HepG2 (cell line): ENCODE measurements around the gene FKBP14. TPM values are rescaled to one million over a fixed set of nuclear protein-coding genes. Genes with fewer than 3 reads are reported as not detected.

Experiments used
- ARID4A ChIP-seq: sonication (generic); formaldehyde crosslinking; IDR thresholded peaks from 2 replicates; pipeline ENCODE4 v1.5.0; 2020; ENCODE audit warnings: mild to moderate bottlenecking, missing genetic modification reagents, borderline replicate concordance
- EEA1 ChIP-seq: sonication (generic); formaldehyde crosslinking; IDR thresholded peaks from 2 replicates; pipeline ENCODE4 v1.5.1; 2020; ENCODE audit warnings: mild to moderate bottlenecking, missing genetic modification reagents, borderline replicate concordance
- EED ChIP-seq: sonication (generic); formaldehyde crosslinking; IDR thresholded peaks from 2 replicates; pipeline ENCODE4 v1.5.0; 2020; ENCODE audit warnings: mild to moderate bottlenecking, missing genetic modification reagents
- KAT8 ChIP-seq: IDR thresholded peaks from 2 replicates; pipeline ENCODE4 v1.6.1; 2016; ENCODE audit warnings: missing genetic modification reagents, missing compliant biosample characterization
- LBX2 ChIP-seq: sonication (generic); formaldehyde crosslinking; IDR thresholded peaks from 2 replicates; pipeline ENCODE4 v1.5.0; 2020; ENCODE audit warnings: missing genetic modification reagents, mild to moderate bottlenecking, borderline replicate concordance
- MTF2 ChIP-seq: sonication (generic); formaldehyde crosslinking; IDR thresholded peaks from 2 replicates; pipeline ENCODE4 v1.5.0; 2020; ENCODE audit warnings: missing genetic modification reagents, borderline replicate concordance
- NAIF1 ChIP-seq: sonication (generic); formaldehyde crosslinking; IDR thresholded peaks from 2 replicates; pipeline ENCODE4 v1.5.0; 2020; ENCODE audit warnings: mild to moderate bottlenecking, missing genetic modification reagents, borderline replicate concordance
- NCOA5 ChIP-seq: sonication (generic); formaldehyde crosslinking; IDR thresholded peaks from 2 replicates; pipeline ENCODE4 v1.4.0; 2020; ENCODE audit warnings: missing genetic modification reagents
- PCBP2 ChIP-seq: fragments of 200-400 bp; formaldehyde crosslinking; optimal IDR thresholded peaks from 2 replicates; pipeline ENCODE3; 2018; ENCODE audit warnings: low read length, low read depth; ENCODE audit not compliant: poor library complexity, severe bottlenecking
- PLRG1 ChIP-seq: fragments of 450-650 bp; conservative IDR thresholded peaks from 2 replicates; pipeline ENCODE4 v1.6.1; 2016
- TMF1 ChIP-seq: sonication (generic); formaldehyde crosslinking; IDR thresholded peaks from 2 replicates; pipeline ENCODE4 v1.8.1; 2022; ENCODE audit warnings: low read depth, missing genetic modification reagents
- ZBTB8A ChIP-seq: sonication (generic); formaldehyde crosslinking; IDR thresholded peaks from 2 replicates; pipeline ENCODE4 v1.4.0; 2020; ENCODE audit warnings: mild to moderate bottlenecking, low read depth, missing genetic modification reagents, borderline replicate concordance
- ZNF276 ChIP-seq: sonication (generic); formaldehyde crosslinking; IDR thresholded peaks from 2 replicates; pipeline ENCODE4 v1.4.0; 2020; ENCODE audit warnings: mild to moderate bottlenecking, low read depth, missing genetic modification reagents
- ZSCAN30 ChIP-seq: sonication (generic); formaldehyde crosslinking; IDR thresholded peaks from 2 replicates; pipeline ENCODE4 v1.5.0; 2020; ENCODE audit warnings: mild to moderate bottlenecking, missing genetic modification reagents
- polyA plus RNA-seq, 8 experiments: library from polyadenylated mRNA; depleted of rRNA in 3 of 8; stranded (reverse) in 7 of 8; unstranded in 1 of 8; fragments of >200 nt; fragmentation: Illumina TruSeq in 4 of 8; extraction: Trizol in 4 of 8; gene quantifications; 2 replicates each; pipeline versions ENCODE4 v1.2.1 to v1.2.3, GENCODE V29; 2011 to 2016; ENCODE audit warnings: low read depth in 4 of 8, missing spikeins in 1 of 8, mixed read lengths in 1 of 8; ENCODE audit not compliant: insufficient read depth in 1 of 8
- total RNA-seq, 5 experiments: library from RNA; depleted of rRNA; stranded (reverse); fragments of >200 nt; fragmentation: Illumina TruSeq; extraction: Trizol; gene quantifications; 2 replicates each; pipeline ENCODE4 v1.2.3, GENCODE V29; 2016; ENCODE audit warnings: low read depth in 1 of 5
- TF ChIP-seq, protein P1 (sequence below): sonication (generic); formaldehyde crosslinking; IDR thresholded peaks from 2 replicates; pipeline ENCODE4 v1.8.1; 2023; ENCODE audit warnings: mild to moderate bottlenecking, missing genetic modification reagents
- TF ChIP-seq, protein P2 (sequence below): sonication (generic); formaldehyde crosslinking; IDR thresholded peaks from 2 replicates; pipeline ENCODE4 v1.4.0; 2020; ENCODE audit warnings: mild to moderate bottlenecking, missing genetic modification reagents, borderline replicate concordance
- TF ChIP-seq, protein P3 (sequence below): sonication (generic); formaldehyde crosslinking; IDR thresholded peaks from 2 replicates; pipeline ENCODE4 v1.8.1; 2023; ENCODE audit warnings: missing genetic modification reagents, inconsistent platforms, borderline replicate concordance

FKBP14 gene
- total and polyA plus RNA-seq, 2 of the 13 experiments (the other 11 are each of a cell fraction or from before 2014, with no cell fraction given), result 20.0 to 32.3 TPM

DNA sequence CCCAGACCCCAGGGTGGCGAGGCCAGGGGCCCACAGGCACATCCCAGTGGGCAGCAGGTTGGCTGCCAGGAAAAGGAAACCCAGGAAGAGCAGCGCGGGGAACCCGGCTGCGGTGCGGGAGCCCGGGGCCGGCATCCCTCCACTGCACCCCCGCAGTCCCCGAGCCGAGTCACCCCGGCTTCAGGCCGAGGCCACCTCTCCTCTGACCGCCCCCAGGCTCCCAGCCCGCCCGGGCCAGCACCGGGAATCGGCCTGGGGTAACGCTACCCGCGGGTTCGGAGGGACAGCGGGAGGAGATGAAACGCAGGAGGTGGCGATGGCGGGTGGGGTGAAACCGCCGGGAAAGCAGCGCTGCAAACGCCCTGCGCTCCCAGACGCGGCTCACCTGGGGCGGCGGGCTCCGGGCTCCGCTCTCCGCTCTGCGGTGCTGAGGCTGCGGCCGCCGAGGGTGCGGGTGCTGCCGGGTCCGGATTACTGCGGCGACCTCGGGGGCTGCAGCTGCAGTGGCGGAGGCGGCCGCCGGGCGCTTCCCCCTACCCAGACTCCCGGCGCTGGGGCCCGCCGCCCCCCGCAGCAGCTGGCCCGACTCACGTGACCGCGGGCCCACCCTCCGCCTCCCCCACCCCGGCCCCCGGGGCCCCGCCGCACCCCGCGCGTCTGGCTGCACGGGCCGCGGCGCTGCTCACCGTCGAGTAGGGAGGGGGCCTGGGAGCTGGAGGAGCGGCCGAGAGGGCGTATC lies 37.1 kb downstream of the FKBP14 start, which contains the start of gene SCRN1 (continued):
- TF ChIP-seq MTF2 (CRISPR knock-in tag), result 0 out of 2 replicates have a peak, but pooled peaks have one; percentile 14
- TF ChIP-seq LBX2 (CRISPR knock-in tag), result no peak
- no peak; the same call in 1 of the 2 replicates for TF ChIP-seq EEA1
- TF ChIP-seq, protein P1, sequence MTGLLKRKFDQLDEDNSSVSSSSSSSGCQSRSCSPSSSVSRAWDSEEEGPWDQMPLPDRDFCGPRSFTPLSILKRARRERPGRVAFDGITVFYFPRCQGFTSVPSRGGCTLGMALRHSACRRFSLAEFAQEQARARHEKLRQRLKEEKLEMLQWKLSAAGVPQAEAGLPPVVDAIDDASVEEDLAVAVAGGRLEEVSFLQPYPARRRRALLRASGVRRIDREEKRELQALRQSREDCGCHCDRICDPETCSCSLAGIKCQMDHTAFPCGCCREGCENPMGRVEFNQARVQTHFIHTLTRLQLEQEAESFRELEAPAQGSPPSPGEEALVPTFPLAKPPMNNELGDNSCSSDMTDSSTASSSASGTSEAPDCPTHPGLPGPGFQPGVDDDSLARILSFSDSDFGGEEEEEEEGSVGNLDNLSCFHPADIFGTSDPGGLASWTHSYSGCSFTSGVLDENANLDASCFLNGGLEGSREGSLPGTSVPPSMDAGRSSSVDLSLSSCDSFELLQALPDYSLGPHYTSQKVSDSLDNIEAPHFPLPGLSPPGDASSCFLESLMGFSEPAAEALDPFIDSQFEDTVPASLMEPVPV, result no peak
- TF ChIP-seq NCOA5 (CRISPR knock-in tag), result no peak
- TF ChIP-seq ZSCAN30 (CRISPR knock-in tag), result no peak
- peak; percentile 44 for TF ChIP-seq ARID4A (CRISPR knock-in tag)
- no peak for TF ChIP-seq ZNF276 (CRISPR knock-in tag)
- TF ChIP-seq TMF1 (CRISPR knock-in tag), result no peak
- TF ChIP-seq, protein P2, sequence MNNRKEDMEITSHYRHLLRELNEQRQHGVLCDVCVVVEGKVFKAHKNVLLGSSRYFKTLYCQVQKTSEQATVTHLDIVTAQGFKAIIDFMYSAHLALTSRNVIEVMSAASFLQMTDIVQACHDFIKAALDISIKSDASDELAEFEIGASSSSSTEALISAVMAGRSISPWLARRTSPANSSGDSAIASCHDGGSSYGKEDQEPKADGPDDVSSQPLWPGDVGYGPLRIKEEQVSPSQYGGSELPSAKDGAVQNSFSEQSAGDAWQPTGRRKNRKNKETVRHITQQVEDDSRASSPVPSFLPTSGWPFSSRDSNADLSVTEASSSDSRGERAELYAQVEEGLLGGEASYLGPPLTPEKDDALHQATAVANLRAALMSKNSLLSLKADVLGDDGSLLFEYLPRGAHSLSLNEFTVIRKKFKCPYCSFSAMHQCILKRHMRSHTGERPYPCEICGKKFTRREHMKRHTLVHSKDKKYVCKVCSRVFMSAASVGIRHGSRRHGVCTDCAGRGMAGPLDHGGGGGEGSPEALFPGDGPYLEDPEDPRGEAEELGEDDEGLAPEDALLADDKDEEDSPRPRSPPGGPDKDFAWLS (CRISPR knock-in tag), result no peak
- TF ChIP-seq PLRG1, result no peak
- no peak for TF ChIP-seq KAT8 (CRISPR knock-in tag)
- TF ChIP-seq ZBTB8A (CRISPR knock-in tag), result no peak
- no peak for TF ChIP-seq PCBP2
- TF ChIP-seq, protein P3, sequence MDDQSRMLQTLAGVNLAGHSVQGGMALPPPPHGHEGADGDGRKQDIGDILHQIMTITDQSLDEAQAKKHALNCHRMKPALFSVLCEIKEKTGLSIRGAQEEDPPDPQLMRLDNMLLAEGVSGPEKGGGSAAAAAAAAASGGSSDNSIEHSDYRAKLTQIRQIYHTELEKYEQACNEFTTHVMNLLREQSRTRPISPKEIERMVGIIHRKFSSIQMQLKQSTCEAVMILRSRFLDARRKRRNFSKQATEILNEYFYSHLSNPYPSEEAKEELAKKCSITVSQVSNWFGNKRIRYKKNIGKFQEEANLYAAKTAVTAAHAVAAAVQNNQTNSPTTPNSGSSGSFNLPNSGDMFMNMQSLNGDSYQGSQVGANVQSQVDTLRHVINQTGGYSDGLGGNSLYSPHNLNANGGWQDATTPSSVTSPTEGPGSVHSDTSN, result no peak
- TF ChIP-seq EED (CRISPR knock-in tag), result no peak; the same call in 1 of the 2 replicates
- TF ChIP-seq NAIF1 (CRISPR knock-in tag), result no peak
